ENCODE results near the gene SPOCK1.

GRCh38 chr5:137136991-137137632, 362.0 kb downstream of the SPOCK1 start:
- TF ChIP-seq ZNF34 (CRISPR knock-in tag; IDR thresholded peaks at IDR 0.05; ENCODE audit: borderline replicate concordance) = no peak
- no peak for TF ChIP-seq ZNF570 (CRISPR knock-in tag; IDR thresholded peaks at IDR 0.05; ENCODE audit: borderline replicate concordance)
- no peak for TF ChIP-seq EZH2 (conservative IDR thresholded peaks at IDR 0.05; ENCODE audit: low read depth, low read length)
- TF ChIP-seq ZNF747 (CRISPR knock-in tag; IDR thresholded peaks at IDR 0.05; ENCODE audit: borderline replicate concordance) = no peak
- no peak for TF ChIP-seq CEBPG (CRISPR knock-in tag; IDR thresholded peaks at IDR 0.05)
- TF ChIP-seq U2AF1 (optimal IDR thresholded peaks at IDR 0.05; ENCODE audit: low read depth, low read length) = no peak
- TF ChIP-seq TBP (CRISPR knock-in tag; IDR thresholded peaks at IDR 0.05) = no peak
- TF ChIP-seq ZNF710 (CRISPR knock-in tag; IDR thresholded peaks at IDR 0.05; ENCODE audit: borderline replicate concordance) = no peak
- no peak for TF ChIP-seq ZKSCAN1 (IDR thresholded peaks at IDR 0.05; ENCODE audit: low read length)
- TF ChIP-seq CTCF (CRISPR knock-in tag; IDR thresholded peaks at IDR 0.05) = no peak
- TF ChIP-seq ZNF564 (CRISPR knock-in tag; IDR thresholded peaks at IDR 0.05) = no peak
- TF ChIP-seq RCOR2 (CRISPR knock-in tag; IDR thresholded peaks at IDR 0.05) = no peak
- no peak for TF ChIP-seq BRCA1 (CRISPR knock-in tag; IDR thresholded peaks at IDR 0.05)
